ENCODE data around the gene COX6B2.

DNA sequence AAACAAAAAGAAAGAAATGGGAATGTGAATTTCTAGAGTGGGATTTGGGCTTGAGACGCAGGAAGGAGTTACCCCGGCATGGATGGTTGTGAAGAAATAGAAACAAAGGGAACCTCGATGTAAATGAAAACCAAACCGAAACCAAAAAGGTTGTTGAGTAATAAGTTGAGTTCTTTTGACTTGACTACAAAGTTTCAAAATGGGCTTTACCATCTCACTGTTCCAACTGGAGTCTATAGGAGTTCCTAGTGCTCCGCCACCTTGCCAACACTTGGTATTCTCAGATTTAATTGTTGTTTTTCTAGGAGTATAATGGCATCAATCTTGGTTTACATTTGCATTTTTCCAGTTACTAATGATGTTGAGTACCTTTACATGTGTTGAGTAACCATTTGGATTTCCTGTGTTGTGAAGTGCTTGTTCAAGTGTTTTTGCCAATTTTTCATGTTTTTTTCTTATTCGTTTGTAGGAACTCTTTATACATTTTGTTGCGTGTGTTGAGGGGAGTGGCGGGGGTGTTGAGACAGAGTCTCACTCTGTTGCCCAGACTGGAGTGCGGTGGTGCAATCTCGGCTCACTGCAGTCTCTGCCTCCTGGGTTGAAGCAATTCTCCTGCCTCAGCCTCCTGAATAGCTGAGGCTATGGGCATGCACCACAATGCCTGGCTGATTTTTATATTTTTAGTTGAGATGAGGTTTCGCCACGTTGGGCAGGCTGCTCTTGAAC is 43.8 kb upstream of the COX6B2 start:
- TF ChIP-seq POLR2A (IDR thresholded peaks at IDR 0.05), result no peak
- TF ChIP-seq, protein P1, sequence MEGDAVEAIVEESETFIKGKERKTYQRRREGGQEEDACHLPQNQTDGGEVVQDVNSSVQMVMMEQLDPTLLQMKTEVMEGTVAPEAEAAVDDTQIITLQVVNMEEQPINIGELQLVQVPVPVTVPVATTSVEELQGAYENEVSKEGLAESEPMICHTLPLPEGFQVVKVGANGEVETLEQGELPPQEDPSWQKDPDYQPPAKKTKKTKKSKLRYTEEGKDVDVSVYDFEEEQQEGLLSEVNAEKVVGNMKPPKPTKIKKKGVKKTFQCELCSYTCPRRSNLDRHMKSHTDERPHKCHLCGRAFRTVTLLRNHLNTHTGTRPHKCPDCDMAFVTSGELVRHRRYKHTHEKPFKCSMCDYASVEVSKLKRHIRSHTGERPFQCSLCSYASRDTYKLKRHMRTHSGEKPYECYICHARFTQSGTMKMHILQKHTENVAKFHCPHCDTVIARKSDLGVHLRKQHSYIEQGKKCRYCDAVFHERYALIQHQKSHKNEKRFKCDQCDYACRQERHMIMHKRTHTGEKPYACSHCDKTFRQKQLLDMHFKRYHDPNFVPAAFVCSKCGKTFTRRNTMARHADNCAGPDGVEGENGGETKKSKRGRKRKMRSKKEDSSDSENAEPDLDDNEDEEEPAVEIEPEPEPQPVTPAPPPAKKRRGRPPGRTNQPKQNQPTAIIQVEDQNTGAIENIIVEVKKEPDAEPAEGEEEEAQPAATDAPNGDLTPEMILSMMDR (IDR thresholded peaks at IDR 0.05), result no peak
- TF ChIP-seq POLR2AphosphoS5 (IDR thresholded peaks at IDR 0.05), result no peak
